Right ventricle myocardium inferior (tissue), 1 donor: ENCODE measurements around the gene CDH12. TPM values are rescaled to one million over a fixed set of nuclear protein-coding genes. Genes with fewer than 3 reads are reported as not detected.
A peak's percentile ranks its signal among the peaks of the same experiment; 100 is the strongest.
"Not testable (repeated sequence)": the region's sequence is repeated elsewhere in the genome, so short reads cannot be mapped to it uniquely, and the experiment has no call there.

Experiments used
- ATAC-seq: fragments of 200-7000 bp; cut with Tn5 transposase; one replicate; pipeline ENCODE4 v1.9.1; 2020; ENCODE audit warnings: mild to moderate bottlenecking, moderate library complexity
- DNase-seq: peaks from one replicate; pipeline ENCODE4 v3.0.0; 2021; ENCODE audit errors: missing footprints
- intact Hi-C: fragments of 100-400 bp; cut with DNase I; formaldehyde crosslinking; loops from one replicate; pipeline ENCODE4 v1.11.0; 2022
- total RNA-seq: library from RNA; stranded (reverse); fragmentation: NEBNext Ultra II Directional; extraction: Animal tissue kit (Norgen Biotek cat#: 25700); gene quantifications from one replicate; pipeline ENCODE4 v1.2.1, GENCODE V29; 2021
- donor health status: DM: no; HTN: yes; CAD: no; lungs with severe emphysema.

Gene CDH12
- total RNA-seq, 1 donor from 2014 or later, result not detected

- ATAC-seq (no peak), DNase-seq (peak; percentile 11)
- intact Hi-C loops, result no loop called here
Observed at GRCh38 chr5:22372376-22372775, 480.8 kb downstream of the CDH12 start.

- no peak for ATAC-seq
- no peak for DNase-seq
- intact Hi-C loops, result no loop called here
Observed at GRCh38 chr5:22354956-22355355, 498.2 kb downstream of the CDH12 start.

- intact Hi-C loops, result no loop called here
- ATAC-seq, result no peak
- no peak for DNase-seq
Observed at GRCh38 chr5:22352493-22352892, 500.7 kb downstream of the CDH12 start.

- intact Hi-C loops, result no loop called here
- ATAC-seq (no peak), DNase-seq (no peak)
Observed at GRCh38 chr5:22351178-22351577, 502.0 kb downstream of the CDH12 start.

- DNase-seq (no peak), ATAC-seq (no peak)
- intact Hi-C loops, result no loop called here
Observed at GRCh38 chr5:22348027-22348426, 505.1 kb downstream of the CDH12 start.

GRCh38 chr5:22344000-22344399 is 509.1 kb downstream of the CDH12 start:
- ATAC-seq (no peak), DNase-seq (no peak)
- intact Hi-C loops, result no loop called here

GRCh38 chr5:22341406-22341805 is 511.7 kb downstream of the CDH12 start:
- ATAC-seq (no peak), DNase-seq (no peak)
- intact Hi-C loops, result no loop called here

GRCh38 chr5:22332949-22333348 is 520.2 kb downstream of the CDH12 start:
- intact Hi-C loops, DNase-seq, ATAC-seq: not testable (repeated sequence)

- peak; percentile 39 for ATAC-seq
- no peak for DNase-seq
- intact Hi-C loops, result no loop called here
Observed at GRCh38 chr5:22329683-22330082, 523.5 kb downstream of the CDH12 start.

- DNase-seq (no peak), ATAC-seq (no peak)
- intact Hi-C loops, result no loop called here
Observed at GRCh38 chr5:22319798-22320197, 533.3 kb downstream of the CDH12 start.

GRCh38 chr5:22316294-22316693 is 536.9 kb downstream of the CDH12 start:
- DNase-seq (no peak), ATAC-seq (no peak)
- intact Hi-C loops, result no loop called here

- peak; percentile 55 for DNase-seq
- ATAC-seq, intact Hi-C loops: not testable (repeated sequence)
Observed at GRCh38 chr5:22315052-22315451, 538.1 kb downstream of the CDH12 start.

GRCh38 chr5:22314548-22314947 is 538.6 kb downstream of the CDH12 start:
- intact Hi-C loops, result no loop called here

GRCh38 chr5:22306011-22306410 is 547.1 kb downstream of the CDH12 start:
- no peak for ATAC-seq
- no peak for DNase-seq
- intact Hi-C loops, result no loop called here

More at GRCh38 chr5:22314548-22314947, 538.6 kb downstream of the CDH12 start:
- no peak for DNase-seq
- no peak for ATAC-seq

- intact Hi-C loops, result no loop called here
Observed at GRCh38 chr5:22295832-22296231, 557.3 kb downstream of the CDH12 start.

GRCh38 chr5:22293147-22293546 is 560.0 kb downstream of the CDH12 start:
- DNase-seq, result no peak
- intact Hi-C loops, result no loop called here
- ATAC-seq, result no peak

More at GRCh38 chr5:22295832-22296231, 557.3 kb downstream of the CDH12 start:
- no peak for ATAC-seq
- DNase-seq, result no peak

- intact Hi-C loops, result no loop called here
- ATAC-seq (no peak), DNase-seq (no peak)
Observed at GRCh38 chr5:22278164-22278563, 575.0 kb downstream of the CDH12 start.

- intact Hi-C loops, result no loop called here
- ATAC-seq (no peak), DNase-seq (no peak)
Observed at GRCh38 chr5:22277006-22277405, 576.1 kb downstream of the CDH12 start.

GRCh38 chr5:22265855-22266254 is 587.3 kb downstream of the CDH12 start:
- intact Hi-C loops, DNase-seq, ATAC-seq: not testable (repeated sequence)

- intact Hi-C loops, result no loop called here
- ATAC-seq (no peak), DNase-seq (no peak)
Observed at GRCh38 chr5:22258139-22258538, 595.0 kb downstream of the CDH12 start.

- intact Hi-C loops, result no loop called here
- ATAC-seq (no peak), DNase-seq (no peak)
Observed at GRCh38 chr5:22250528-22250927, 602.6 kb downstream of the CDH12 start.
